H1 (cell line): ENCODE results near the gene COG7. TPM values are rescaled to one million over a fixed set of nuclear protein-coding genes. Genes with fewer than 3 reads are reported as not detected.

Experiments used
- CTCF ChIA-PET: fragments of 300-600 bp; sonication (Branson Sonifier 250); formaldehyde crosslinking; loops from one replicate; lab custom pipeline; 2021; ENCODE audit not compliant: partially characterized antibody; lab: Charles Lee
- POLR2A ChIA-PET: fragments of 300-600 bp; sonication (Branson Sonifier 250); formaldehyde crosslinking; loops from one replicate; lab custom pipeline; 2021; ENCODE audit warnings: inconsistent platforms; ENCODE audit not compliant: partially characterized antibody; lab: Charles Lee
- DNase-seq, 2 experiments: peaks; one replicate each; pipeline versions ENCODE4 v3.0.0 to v3.0.0-alpha.2; 2010 to 2022; ENCODE audit warnings: low spot score in 2 of 2, low read depth in 1 of 2, mixed read lengths in 1 of 2
- FAIRE-seq: peaks from 2 replicates; lab custom pipeline; 2011; peaks lifted over from hg19 to GRCh38; lab: Jason Lieb, UNC
- H2AFZ ChIP-seq: 2 replicates; pipeline ENCODE4 v1.8.1; 2012; ENCODE audit warnings: low read length, inconsistent platforms
- H2AK5ac ChIP-seq: 2 replicates; pipeline ENCODE4 v1.6.1; 2013; ENCODE audit warnings: low read depth, low read length
- H2BK120ac ChIP-seq: replicated peaks from 2 replicates; pipeline ENCODE3; 2013; ENCODE audit warnings: low read depth, low read length, inconsistent platforms
- H2BK12ac ChIP-seq: 2 replicates; pipeline ENCODE4 v1.6.1; 2013; ENCODE audit warnings: low read depth, low read length
- H2BK15ac ChIP-seq: 2 replicates; pipeline ENCODE4 v1.6.1; 2013; ENCODE audit warnings: low read length
- H2BK20ac ChIP-seq: 2 replicates; pipeline ENCODE4 v1.6.1; 2013; ENCODE audit warnings: low read length
- H2BK5ac ChIP-seq: 2 replicates; pipeline ENCODE4 v1.6.1; 2013; ENCODE audit warnings: low read depth, low read length
- H3K14ac ChIP-seq: 2 replicates; pipeline ENCODE4 v1.6.1; 2013; ENCODE audit warnings: inconsistent platforms; ENCODE audit not compliant: insufficient read length
- H3K18ac ChIP-seq: 2 replicates; pipeline ENCODE4 v1.6.1; 2013; ENCODE audit warnings: low read length; ENCODE audit errors: extremely low read depth
- H3K23ac ChIP-seq: 2 replicates; pipeline ENCODE4 v1.6.1; 2013; ENCODE audit warnings: inconsistent platforms; ENCODE audit not compliant: insufficient read length
- H3K23me2 ChIP-seq: 2 replicates; pipeline ENCODE4 v1.6.1; 2013; ENCODE audit warnings: low read depth, low read length
- H3K27ac ChIP-seq: 2 replicates; pipeline ENCODE4 v1.6.1; 2011; ENCODE audit warnings: low read depth, low read length, inconsistent platforms
- H3K27me3 ChIP-seq, 4 experiments: replicated peaks in 1 of 4; 1 replicate in 1 of 4; 2 replicates in 3 of 4; pipeline versions ENCODE4 v1.6.1 to v1.8.1; 2011 to 2013; ENCODE audit warnings: low read length in 3 of 4, mild to moderate bottlenecking in 3 of 4, inconsistent platforms in 2 of 4, mixed read lengths in 2 of 4, moderate library complexity in 1 of 4; ENCODE audit not compliant: control insufficient read depth in 3 of 4, insufficient read depth in 3 of 4; ENCODE audit errors: extremely low read depth in 1 of 4
- H3K36me3 ChIP-seq, 4 experiments: 2 replicates each; pipeline versions ENCODE4 v1.6.1 to v1.8.1; 2011 to 2013; ENCODE audit warnings: mild to moderate bottlenecking in 4 of 4, low read length in 3 of 4, moderate library complexity in 2 of 4, control low read depth in 1 of 4, inconsistent platforms in 1 of 4; ENCODE audit not compliant: insufficient read depth in 4 of 4, control insufficient read depth in 2 of 4
- H3K4ac ChIP-seq: replicated peaks from 2 replicates; pipeline ENCODE3; 2013; ENCODE audit warnings: low read length, low read depth, mixed read lengths, inconsistent platforms; ENCODE audit not compliant: insufficient read length
- H3K4me1 ChIP-seq, 4 experiments: replicated peaks in 1 of 4; 1 replicate in 1 of 4; 2 replicates in 3 of 4; pipeline versions ENCODE4 v1.6.1 to v1.8.1; 2011 to 2013; ENCODE audit warnings: low read length in 3 of 4, inconsistent platforms in 2 of 4, mixed read lengths in 1 of 4; ENCODE audit not compliant: insufficient read depth in 4 of 4, control insufficient read depth in 3 of 4
- H3K4me2 ChIP-seq, 2 experiments: 2 replicates each; pipeline versions ENCODE4 v1.6.1 to v1.8.1; 2011 to 2013; ENCODE audit warnings: low read depth in 2 of 2, low read length in 2 of 2, control low read depth in 1 of 2, inconsistent platforms in 1 of 2, mild to moderate bottlenecking in 1 of 2; ENCODE audit not compliant: insufficient read depth in 1 of 2
- H3K4me3 ChIP-seq, 4 experiments: fragments of 200-600, 300-600 bp in 1 of 4; sonication (generic), shearing (Covaris generic), sonication (Bioruptor Twin) in 1 of 4; 2 replicates each; pipeline versions ENCODE4 v1.5.1 to v1.8.1; 2011 to 2016; ENCODE audit warnings: low read length in 4 of 4, low read depth in 3 of 4, control low read depth in 2 of 4, inconsistent platforms in 2 of 4, mild to moderate bottlenecking in 2 of 4, mixed read lengths in 1 of 4, moderate library complexity in 1 of 4; ENCODE audit not compliant: insufficient read depth in 2 of 4; ENCODE audit errors: extremely low read depth in 1 of 4
- H3K56ac ChIP-seq: replicated peaks from 2 replicates; pipeline ENCODE3; 2013; ENCODE audit warnings: low read depth, mild to moderate bottlenecking, mixed read lengths, low read length, inconsistent platforms; ENCODE audit not compliant: insufficient read length
- H3K79me1 ChIP-seq: 2 replicates; pipeline ENCODE4 v1.6.1; 2013; ENCODE audit warnings: low read depth, low read length, control low read depth
- H3K79me2 ChIP-seq, 2 experiments: 2 replicates each; pipeline versions ENCODE4 v1.6.1 to v1.8.1; 2012 to 2013; ENCODE audit warnings: low read length in 2 of 2, mild to moderate bottlenecking in 2 of 2, inconsistent platforms in 1 of 2; ENCODE audit not compliant: insufficient read depth in 2 of 2, control insufficient read depth in 1 of 2
- H3K9ac ChIP-seq, 4 experiments: replicated peaks in 1 of 4; 1 replicate in 1 of 4; 2 replicates in 3 of 4; pipeline versions ENCODE4 v1.6.1 to v1.8.1; 2011 to 2013; ENCODE audit warnings: low read depth in 3 of 4, low read length in 3 of 4, control low read depth in 2 of 4, mild to moderate bottlenecking in 2 of 4, moderate library complexity in 2 of 4, inconsistent platforms in 1 of 4; ENCODE audit errors: extremely low read depth in 1 of 4
- H3K9me3 ChIP-seq, 2 experiments: 2 replicates each; pipeline versions ENCODE4 v1.6.1 to v1.8.1; 2012 to 2013; ENCODE audit warnings: mild to moderate bottlenecking in 2 of 2, moderate library complexity in 2 of 2, control low read depth in 1 of 2, inconsistent platforms in 1 of 2, low read depth in 1 of 2, low read length in 1 of 2, mixed read lengths in 1 of 2; ENCODE audit not compliant: insufficient read depth in 2 of 2
- H4K20me1 ChIP-seq, 2 experiments: replicated peaks in 1 of 2; 2 replicates each; pipeline versions ENCODE3 to v1.8.1; 2011 to 2013; ENCODE audit warnings: inconsistent platforms in 2 of 2, low read length in 2 of 2, mild to moderate bottlenecking in 1 of 2; ENCODE audit not compliant: insufficient read depth in 2 of 2, control insufficient read depth in 1 of 2
- H4K5ac ChIP-seq: 2 replicates; pipeline ENCODE4 v1.6.1; 2013; ENCODE audit warnings: low read length, low read depth, mixed read lengths, inconsistent platforms; ENCODE audit not compliant: insufficient read length
- H4K8ac ChIP-seq: 2 replicates; pipeline ENCODE4 v1.8.0; 2013; ENCODE audit warnings: mild to moderate bottlenecking, moderate library complexity, low read length, inconsistent platforms; ENCODE audit not compliant: insufficient read depth; ENCODE audit errors: extremely low read depth
- H4K91ac ChIP-seq: replicated peaks from 2 replicates; pipeline ENCODE3; 2013; ENCODE audit warnings: low read length, mixed read lengths, inconsistent platforms; ENCODE audit not compliant: insufficient read length
- BACH1 ChIP-seq: IDR thresholded peaks from 2 replicates; pipeline ENCODE4 v1.6.1; 2012; ENCODE audit warnings: low read length, improper control_type of control experiment
- CTBP2 ChIP-seq: IDR thresholded peaks from 2 replicates; pipeline ENCODE4 v1.7.0; 2011; ENCODE audit warnings: borderline replicate concordance, mild to moderate bottlenecking, moderate library complexity, mixed read lengths, low read length; ENCODE audit not compliant: insufficient read depth, insufficient read length
- E2F6 ChIP-seq: IDR thresholded peaks from 2 replicates; pipeline ENCODE4 v1.6.1; 2012; ENCODE audit warnings: inconsistent platforms
- EGR1 ChIP-seq: IDR thresholded peaks from 2 replicates; pipeline ENCODE4 v1.6.1; 2011; ENCODE audit warnings: low read depth, low read length, borderline replicate concordance
- KDM4A ChIP-seq: IDR thresholded peaks from one replicate; pipeline ENCODE4 v1.7.1; 2012; ENCODE audit warnings: low read depth, mild to moderate bottlenecking, moderate library complexity, low read length, inconsistent platforms; ENCODE audit not compliant: severe bottlenecking
- POLR2AphosphoS5 ChIP-seq: IDR thresholded peaks from 2 replicates; pipeline ENCODE4 v1.6.1; 2011; ENCODE audit warnings: low read depth, low read length
- RAD21 ChIP-seq, 2 experiments: IDR thresholded peaks in 1 of 2; conservative IDR thresholded peaks in 1 of 2; 2 replicates each; pipeline ENCODE4 v1.6.1; 2011; ENCODE audit warnings: low read depth in 2 of 2, low read length in 2 of 2, improper control_type of control experiment in 1 of 2, inconsistent platforms in 1 of 2, mild to moderate bottlenecking in 1 of 2, moderate library complexity in 1 of 2
- RBBP5 ChIP-seq: IDR thresholded peaks from 2 replicates; pipeline ENCODE4 v1.7.1; 2012; ENCODE audit warnings: low read depth, mild to moderate bottlenecking, inconsistent platforms, low read length, moderate library complexity, borderline replicate concordance
- SIN3A ChIP-seq, 2 experiments: IDR thresholded peaks in 1 of 2; conservative IDR thresholded peaks in 1 of 2; 2 replicates each; pipeline ENCODE4 v1.6.1; 2011 to 2012; ENCODE audit warnings: low read length in 2 of 2, improper control_type of control experiment in 1 of 2, low read depth in 1 of 2, mild to moderate bottlenecking in 1 of 2
- SIX5 ChIP-seq: IDR thresholded peaks from 2 replicates; pipeline ENCODE4 v1.6.1; 2011; ENCODE audit warnings: mild to moderate bottlenecking, low read depth, low read length
- SP2 ChIP-seq: IDR thresholded peaks from 2 replicates; pipeline ENCODE4 v1.6.1; 2012; ENCODE audit warnings: mild to moderate bottlenecking, low read length, inconsistent platforms
- TCF12 ChIP-seq: IDR thresholded peaks from 2 replicates; pipeline ENCODE4 v1.6.1; 2011; ENCODE audit warnings: low read depth, mild to moderate bottlenecking, low read length
- WGBS, 2 experiments: shearing (Covaris generic) in 1 of 2; methylation state at CpG; one replicate each; pipeline versions ENCODE4 v1.1.6 to v1.1.7; 2013 to 2015; ENCODE audit warnings: low lambda C conversion rate in 2 of 2, mixed read lengths in 2 of 2, inconsistent platforms in 1 of 2, low coverage in 1 of 2, missing lambda C conversion rate in 1 of 2; ENCODE audit not compliant: insufficient replicate concordance in 2 of 2, insufficient coverage in 1 of 2, insufficient read length in 1 of 2; ENCODE audit errors: extremely low coverage in 1 of 2, missing lambda C conversion rate in 1 of 2; 5-methylcytosine and 5-hydroxymethylcytosine counted together
- polyA plus RNA-seq, 7 experiments: library from polyadenylated mRNA; depleted of rRNA in 3 of 7; stranded (reverse) in 5 of 7; unstranded in 2 of 7; fragments of >200 nt in 5 of 7; fragments of 200-250 nt in 2 of 7; gene quantifications; 1 replicate in 5 of 7; 2 replicates in 1 of 7; 4 replicates in 1 of 7; pipeline versions ENCODE4 v1.2.1 to v1.2.3, GENCODE V29; 2011 to 2013; ENCODE audit warnings: missing spikeins in 2 of 7, mixed read lengths in 2 of 7
- total RNA-seq: library from RNA; stranded (reverse); fragmentation: NEBNext Ultra II Directional; extraction: Animal tissue kit (Norgen Biotek cat#: 25700); gene quantifications from 2 replicates; pipeline ENCODE4 v1.2.1, GENCODE V29; 2021

The COG7 gene
- total and polyA plus RNA-seq, 2 of the 8 experiments (the other 6 are each of a cell fraction or from before 2014, with no cell fraction given), result 17.2 to 40.4 TPM

- Histone ChIP-seq H3K4me3 (no peak overlapping the region), H3K79me1 (no peaks in the 10 kb centered on the region), H3K4me2 (no peak overlapping the region), H3K9me3 (no peaks in the 10 kb centered on the region), H4K8ac (no peak overlapping the region), H3K23ac (no peak overlapping the region), H3K27me3 (no peaks in the 10 kb centered on the region), H4K91ac (no peak overlapping the region), H2BK15ac (no peak overlapping the region), H3K27ac (no peak overlapping the region), H4K5ac (no peak overlapping the region), H3K23me2 (no peaks in the 10 kb centered on the region), H2AK5ac (no peak overlapping the region), H3K9ac (no peak overlapping the region), H3K14ac (no peak overlapping the region), H3K79me2 (no peaks in the 10 kb centered on the region), H3K18ac (no peak overlapping the region), H2BK20ac (no peak overlapping the region), H2BK120ac (no peak overlapping the region), H2BK5ac (no peak overlapping the region), H4K20me1 (peaks cover 6 to 8% of the 10 kb centered on the region in 2 experiments), H3K56ac (no peak overlapping the region), H2AFZ (no peak overlapping the region), H2BK12ac (no peak overlapping the region), H3K4me1 (no peaks in the 10 kb centered on the region), H3K4ac (no peak overlapping the region), H3K36me3 (peaks cover 24 to 50% (median 38%) of the 10 kb centered on the region in 4 experiments)
- CTCF ChIA-PET, result interaction anchor here (1.2 kb wide), 2 partner anchors 35 to 42 kb away, joined by 3 read pairs; no protein-coding TSS in a partner anchor
- DNase-seq (no peak), FAIRE-seq (no peak)
- 95% methylated on average over 2 of the region's 2 CpGs; no CpG with 5 or more reads in 1 of the 2 experiments for WGBS, 2 experiments
- POLR2A ChIA-PET, result interaction anchor here (1.3 to 1.7 kb wide), 2 partner anchors 35 to 39 kb away, joined by 3 to 4 read pairs; no protein-coding TSS in a partner anchor
- no peak for TF ChIP-seq BACH1
- TF ChIP-seq POLR2AphosphoS5, result no peak
- TF ChIP-seq TCF12, result no peak
- TF ChIP-seq RAD21 (IDR thresholded peaks at IDR 0.05 in 1 of 2, conservative IDR thresholded peaks at IDR 0.05 in 1 of 2; ENCODE audit: low read depth in 2 of 2, low read length in 2 of 2), result no peak
- no peak for TF ChIP-seq SIX5
- TF ChIP-seq CTBP2, result no peak
- TF ChIP-seq E2F6, result no peak
- no peak for TF ChIP-seq RBBP5
- no peak for TF ChIP-seq SP2
- no peak for TF ChIP-seq EGR1
- no peak for TF ChIP-seq SIN3A (conservative IDR thresholded peaks at IDR 0.05 in 1 of 2, IDR thresholded peaks at IDR 0.05 in 1 of 2; ENCODE audit: low read depth in 1 of 2, low read length in 2 of 2)
- no peak for TF ChIP-seq KDM4A
These were observed 12.2 kb upstream of the COG7 start for GRCh38 chr16:23465179-23465578.
